Sciatic nerve (tissue), 2 donors: ENCODE results near the gene ZNF679. TPM values are rescaled to one million over a fixed set of nuclear protein-coding genes. Genes with fewer than 3 reads are reported as not detected.
"Not testable (repeated sequence)": the region's sequence is repeated elsewhere in the genome, so short reads cannot be mapped to it uniquely, and the experiment has no call there.

ENCODE experiments used
- ATAC-seq: fragments of 200-7000 bp; cut with Tn5 transposase; one replicate; pipeline ENCODE4 v1.9.1; 2020; ENCODE audit warnings: mild to moderate bottlenecking, moderate library complexity
- DNase-seq: peaks from one replicate; pipeline ENCODE4 v3.0.0-alpha.2; 2020; ENCODE audit warnings: low spot score
- intact Hi-C: fragments of 100-400 bp; cut with DNase I; formaldehyde crosslinking; loops from one replicate; pipeline ENCODE4 v1.14.2; 2022
- total RNA-seq: library from RNA; stranded (reverse); fragmentation: NEBNext Ultra II Directional; extraction: Animal tissue kit (Norgen Biotek cat#: 25700); gene quantifications from one replicate; pipeline ENCODE4 v1.2.1, GENCODE V29; 2021
- donor health status: DM: no; HTN: no; CAD: no.
- donor health status: DM: no; HTN: no; CAD: no.

Gene ZNF679
- not detected for total RNA-seq

GRCh38 chr7:64228174-64228573 is at the start of gene ZNF679:
ZNF679 (plus strand) TSS chr7:64228474; CDS start chr7:64249118, 20,644 bp downstream.
- intact Hi-C loops, DNase-seq, ATAC-seq: not testable (repeated sequence)

- DNase-seq (no peak), ATAC-seq (no peak)
- intact Hi-C loops, result loop anchor here (5.0 kb wide), 1 partner anchor 436 kb away; no protein-coding TSS in a partner anchor
Measured at GRCh38 chr7:64180989-64181388, 47.3 kb upstream of the ZNF679 start.

- DNase-seq, result no peak
- no peak for ATAC-seq
- intact Hi-C loops, result loop anchor here (5.0 kb wide), 1 partner anchor 436 kb away; no protein-coding TSS in a partner anchor
Measured at GRCh38 chr7:64181586-64181985, 46.7 kb upstream of the ZNF679 start.

GRCh38 chr7:64182036-64182790 is 46.1 kb upstream of the ZNF679 start:
- intact Hi-C loops, result loop anchor here (5.0 kb wide), 1 partner anchor 435 kb away; no protein-coding TSS in a partner anchor
- DNase-seq (no peak), ATAC-seq (no peak)

GRCh38 chr7:64183126-64183742 is 45.0 kb upstream of the ZNF679 start:
- DNase-seq (no peak), ATAC-seq (peak; percentile 20)
- intact Hi-C loops, result loop anchor here (5.0 kb wide), 1 partner anchor 434 kb away; no protein-coding TSS in a partner anchor

GRCh38 chr7:64183827-64184372 is 44.4 kb upstream of the ZNF679 start:
- DNase-seq (no peak), ATAC-seq (peak; percentile 15)
- intact Hi-C loops, result loop anchor here (5.0 kb wide), 1 partner anchor 433 kb away; no protein-coding TSS in a partner anchor

GRCh38 chr7:64184376-64184775 is 43.9 kb upstream of the ZNF679 start:
- no peak for ATAC-seq
- no peak for DNase-seq
- intact Hi-C loops, result loop anchor here (5.0 kb wide), 1 partner anchor 433 kb away; no protein-coding TSS in a partner anchor

- intact Hi-C loops, result no loop called here
- ATAC-seq (no peak), DNase-seq (no peak)
Measured at GRCh38 chr7:64187408-64187807, 40.9 kb upstream of the ZNF679 start.

GRCh38 chr7:64192148-64192704 is 36.0 kb upstream of the ZNF679 start:
- ATAC-seq (no peak), DNase-seq (no peak)
- intact Hi-C loops, result no loop called here

GRCh38 chr7:64192775-64193174 is 35.5 kb upstream of the ZNF679 start:
- no peak for DNase-seq
- no peak for ATAC-seq
- intact Hi-C loops, result no loop called here

- intact Hi-C loops, result no loop called here
- no peak for ATAC-seq
- no peak for DNase-seq
Measured at GRCh38 chr7:64206903-64207302, 21.4 kb upstream of the ZNF679 start, which contains the start of gene ZNF735. ZNF735 (plus strand) TSS chr7:64207203; CDS start chr7:64207203, 0 bp downstream.

- intact Hi-C loops, DNase-seq, ATAC-seq: not testable (repeated sequence)
Measured at GRCh38 chr7:64219710-64220298, 8.5 kb upstream of the ZNF679 start.

- DNase-seq, result no peak
- ATAC-seq, result no peak
- intact Hi-C loops, result no loop called here
Measured at GRCh38 chr7:64223366-64223765, 4.9 kb upstream of the ZNF679 start.

- ATAC-seq (no peak), DNase-seq (no peak)
- intact Hi-C loops, result no loop called here
Measured at GRCh38 chr7:64266341-64266919, 38.2 kb downstream of the ZNF679 start.

GRCh38 chr7:64277630-64278029 is 49.4 kb downstream of the ZNF679 start:
- intact Hi-C loops, result no loop called here
- ATAC-seq, result no peak
- DNase-seq, result no peak

GRCh38 chr7:64294701-64295420 is 66.6 kb downstream of the ZNF679 start:
- ATAC-seq (no peak), DNase-seq (no peak)

GRCh38 chr7:64297418-64297817 is 69.1 kb downstream of the ZNF679 start:
- ATAC-seq, intact Hi-C loops, DNase-seq: not testable (repeated sequence)

More at GRCh38 chr7:64294701-64295420, 66.6 kb downstream of the ZNF679 start:
- intact Hi-C loops, result no loop called here
